PC-9 (cell line): ENCODE results near the gene TRIM38. TPM values are rescaled to one million over a fixed set of nuclear protein-coding genes. Genes with fewer than 3 reads are reported as not detected.
"Not testable (repeated sequence)": the region's sequence is repeated elsewhere in the genome, so short reads cannot be mapped to it uniquely, and the experiment has no call there.

Source experiments
- BruUV-seq: library from RNA; stranded (reverse); fragments of 400-500 nt; replicated peaks from 2 replicates; lab custom pipeline; 2021; lab: Mats Ljungman, UMichigan
- CTCF ChIA-PET: fragments of 300-600 bp; sonication (Branson Sonifier 250); formaldehyde crosslinking; loops from one replicate; lab custom pipeline; 2022; ENCODE audit warnings: antibody characterized with exemption; lab: Charles Lee
- POLR2A ChIA-PET: fragments of 300-600 bp; sonication (Branson Sonifier 250); formaldehyde crosslinking; loops from one replicate; lab custom pipeline; 2022; ENCODE audit warnings: antibody characterized with exemption; ENCODE audit not compliant: unreplicated experiment; lab: Charles Lee
- DNase-seq, 2 experiments: peaks; one replicate each; pipeline versions ENCODE4 v3.0.0 to v3.0.0-alpha.2; 2015 to 2022; ENCODE audit warnings: mixed read lengths in 1 of 2
- H2AFZ ChIP-seq: fragments of 200-600 bp; sonication (generic); 2 replicates; pipeline ENCODE4 v1.8.1; 2017; ENCODE audit warnings: antibody characterized with exemption
- H3F3A ChIP-seq: fragments of 200-600 bp; sonication (generic); 2 replicates; pipeline ENCODE4 v1.8.1; 2017; ENCODE audit warnings: antibody characterized with exemption, mild to moderate bottlenecking, low read depth; ENCODE audit not compliant: insufficient read depth
- H3K27ac ChIP-seq: fragments of 200-600 bp; sonication (generic); 2 replicates; pipeline ENCODE4 v1.6.1; 2016; ENCODE audit warnings: mixed run types
- H3K27me3 ChIP-seq: fragments of 200-600 bp; sonication (generic); 2 replicates; pipeline ENCODE4 v1.6.1; 2016; ENCODE audit warnings: low read depth, mixed run types; ENCODE audit not compliant: insufficient read depth
- H3K36me3 ChIP-seq: fragments of 200-600 bp; sonication (generic); 2 replicates; pipeline ENCODE4 v1.6.1; 2016; ENCODE audit warnings: low read depth, mixed run types
- H3K4me1 ChIP-seq: fragments of 200-600 bp; sonication (generic); replicated peaks from 2 replicates; pipeline ENCODE4 v1.6.1; 2016; ENCODE audit warnings: mixed run types; ENCODE audit not compliant: insufficient read depth
- H3K4me2 ChIP-seq: fragments of 200-600 bp; sonication (generic); 2 replicates; pipeline ENCODE4 v1.6.1; 2017; ENCODE audit warnings: mixed run types
- H3K4me3 ChIP-seq: fragments of 200-600 bp; sonication (generic); 2 replicates; pipeline ENCODE4 v1.6.1; 2016; ENCODE audit warnings: mixed run types
- H3K79me2 ChIP-seq: fragments of 200-600 bp; sonication (generic); 2 replicates; pipeline ENCODE4 v1.6.1; 2017; ENCODE audit warnings: low read depth, mixed run types
- H3K9me2 ChIP-seq: fragments of 200-600 bp; sonication (generic); 2 replicates; pipeline ENCODE4 v1.8.1; 2017; ENCODE audit warnings: mild to moderate bottlenecking; ENCODE audit not compliant: insufficient read depth
- H3K9me3 ChIP-seq: fragments of 200-600 bp; sonication (generic); 2 replicates; pipeline ENCODE4 v1.8.1; 2016; ENCODE audit warnings: low read depth; ENCODE audit not compliant: insufficient read depth
- H4K20me1 ChIP-seq: fragments of 200-600 bp; sonication (generic); 2 replicates; pipeline ENCODE4 v1.8.1; 2017; ENCODE audit not compliant: insufficient read depth
- CTCF ChIP-seq: fragments of 200-600 bp; sonication (generic); conservative IDR thresholded peaks from 2 replicates; pipeline ENCODE4 v1.6.1; 2017; ENCODE audit warnings: mixed run types, antibody characterized with exemption, mild to moderate bottlenecking, moderate library complexity
- EZH2 ChIP-seq: fragments of 200-600 bp; sonication (generic); IDR thresholded peaks from 2 replicates; pipeline ENCODE4 v1.8.0; 2017; ENCODE audit warnings: antibody characterized with exemption, low read depth
- intact Hi-C: fragments of 100-400 bp; cut with micrococcal nuclease; formaldehyde crosslinking; loops from one replicate; pipeline ENCODE4 v1.10.0; 2022; ENCODE audit not compliant: unreplicated experiment
- total RNA-seq: library from RNA; stranded (reverse); gene quantifications from 2 replicates; pipeline ENCODE4 v1.2.3, GENCODE V29; 2021

TRIM38 gene
- total RNA-seq, 1 experiment from 2014 or later, result 31.3 TPM

GRCh38 chr6:25927178-25927577 lies 35.4 kb upstream of the TRIM38 start:
- no peak overlapping the region for H2AFZ ChIP-seq
- CTCF ChIA-PET, result interaction anchor here (0.6 kb wide), 2 partner anchors 262 to 415 kb away, joined by 3 to 9 read pairs; no protein-coding TSS in a partner anchor

GRCh38 chr6:25927756-25928216 lies 34.8 kb upstream of the TRIM38 start:
- H3K4me2 ChIP-seq, result no peak overlapping the region

More at GRCh38 chr6:25927178-25927577, 35.4 kb upstream of the TRIM38 start:
- Histone ChIP-seq H3K4me1 (no peaks in the 10 kb centered on the region), H3K9me3 (no peaks in the 10 kb centered on the region), H3F3A (no peaks in the 10 kb centered on the region), H3K9me2 (no peaks in the 10 kb centered on the region; the same call in 1 of the 2 replicates), H4K20me1 (no peaks in the 10 kb centered on the region), H3K4me2 (no peak overlapping the region), H3K36me3 (no peaks in the 10 kb centered on the region), H3K27ac (no peak overlapping the region), H3K27me3 (no peaks in the 10 kb centered on the region), H3K79me2 (no peaks in the 10 kb centered on the region), H3K4me3 (no peak overlapping the region)
- no peak for TF ChIP-seq EZH2
- no peak for TF ChIP-seq CTCF
- BruUV-seq, result no TSS peak
- POLR2A ChIA-PET, result interaction anchor here (0.6 kb wide), 1 partner anchor 42 kb away, joined by 3 read pairs; no protein-coding TSS in a partner anchor
- intact Hi-C loops, result no loop called here
- DNase-seq, result no peak

GRCh38 chr6:25928562-25929324 lies 33.9 kb upstream of the TRIM38 start:
- DNase-seq, result no peak
- no peaks in the 10 kb centered on the region for H4K20me1 ChIP-seq
- no peaks in the 10 kb centered on the region; the same call in 1 of the 2 replicates for H3K9me2 ChIP-seq
- BruUV-seq, result no TSS peak
- H3K4me3 ChIP-seq, result no peak overlapping the region
- H3K9me3 ChIP-seq, result no peaks in the 10 kb centered on the region
- H3K27me3 ChIP-seq, result no peaks in the 10 kb centered on the region
- no peak overlapping the region for H2AFZ ChIP-seq
- intact Hi-C loops, result no loop called here
- no peak for TF ChIP-seq CTCF
- no peak for TF ChIP-seq EZH2
- no peaks in the 10 kb centered on the region for H3F3A ChIP-seq
- no peak overlapping the region for H3K4me2 ChIP-seq
- no peaks in the 10 kb centered on the region for H3K36me3 ChIP-seq
- ChIA-PET POLR2A (no interaction called here), CTCF (no interaction called here)
- no peaks in the 10 kb centered on the region for H3K4me1 ChIP-seq
- H3K79me2 ChIP-seq, result no peaks in the 10 kb centered on the region
- no peak overlapping the region for H3K27ac ChIP-seq

More at GRCh38 chr6:25927756-25928216, 34.8 kb upstream of the TRIM38 start:
- BruUV-seq, result no TSS peak
- Histone ChIP-seq H2AFZ (no peak overlapping the region), H3K9me3 (no peaks in the 10 kb centered on the region), H3K79me2 (no peaks in the 10 kb centered on the region), H3F3A (no peaks in the 10 kb centered on the region), H3K27ac (no peak overlapping the region), H3K9me2 (no peaks in the 10 kb centered on the region; the same call in 1 of the 2 replicates), H4K20me1 (no peaks in the 10 kb centered on the region), H3K4me3 (no peak overlapping the region), H3K36me3 (no peaks in the 10 kb centered on the region), H3K4me1 (no peaks in the 10 kb centered on the region), H3K27me3 (no peaks in the 10 kb centered on the region)
- TF ChIP-seq CTCF (no peak), EZH2 (no peak)
- no peak for DNase-seq
- ChIA-PET POLR2A (no interaction called here), CTCF (interaction anchor here (0.6 kb wide), 1 partner anchor 415 kb away, joined by 3 read pairs; no protein-coding TSS in a partner anchor)
- intact Hi-C loops, result no loop called here

GRCh38 chr6:25929785-25930184 lies 32.8 kb upstream of the TRIM38 start:
- H3K36me3 ChIP-seq, H3K4me3 ChIP-seq: not testable (repeated sequence)

More at GRCh38 chr6:25929785-25930184, 32.8 kb upstream of the TRIM38 start:
- intact Hi-C loops, H3K27me3 ChIP-seq, H3K9me3 ChIP-seq, H3F3A ChIP-seq, H2AFZ ChIP-seq, H3K4me2 ChIP-seq, BruUV-seq, H3K9me2 ChIP-seq, H3K4me1 ChIP-seq, H3K79me2 ChIP-seq, CTCF ChIA-PET, H4K20me1 ChIP-seq, DNase-seq, POLR2A ChIA-PET, H3K27ac ChIP-seq: not testable (repeated sequence)
